HEK293T (cell line): ENCODE measurements around the gene GPBAR1.
"Not testable (repeated sequence)": the region's sequence is repeated elsewhere in the genome, so short reads cannot be mapped to it uniquely, and the experiment has no call there.

Experiments
- ARNT ChIP-seq: fragments of 450-650 bp; IDR thresholded peaks from 2 replicates; pipeline ENCODE4 v1.6.1; 2017; ENCODE audit warnings: mild to moderate bottlenecking
- CTBP1 ChIP-seq: fragments of 450-650 bp; IDR thresholded peaks from 2 replicates; pipeline ENCODE4 v1.6.1; 2016; ENCODE audit warnings: borderline replicate concordance
- ELF4 ChIP-seq: fragments of 450-650 bp; IDR thresholded peaks from 2 replicates; pipeline ENCODE4 v1.6.1; 2017; ENCODE audit warnings: antibody characterized with exemption
- FOXM1 ChIP-seq: fragments of 450-650 bp; IDR thresholded peaks from 2 replicates; pipeline ENCODE4 v1.6.1; 2017; ENCODE audit warnings: mild to moderate bottlenecking, borderline replicate concordance
- SUZ12 ChIP-seq: fragments of 450-650 bp; IDR thresholded peaks from 2 replicates; pipeline ENCODE4 v1.6.1; 2016; ENCODE audit warnings: mild to moderate bottlenecking
- TF ChIP-seq, protein P1 (sequence below): fragments of 450-650 bp; IDR thresholded peaks from 2 replicates; pipeline ENCODE4 v1.6.1; 2016

DNA sequence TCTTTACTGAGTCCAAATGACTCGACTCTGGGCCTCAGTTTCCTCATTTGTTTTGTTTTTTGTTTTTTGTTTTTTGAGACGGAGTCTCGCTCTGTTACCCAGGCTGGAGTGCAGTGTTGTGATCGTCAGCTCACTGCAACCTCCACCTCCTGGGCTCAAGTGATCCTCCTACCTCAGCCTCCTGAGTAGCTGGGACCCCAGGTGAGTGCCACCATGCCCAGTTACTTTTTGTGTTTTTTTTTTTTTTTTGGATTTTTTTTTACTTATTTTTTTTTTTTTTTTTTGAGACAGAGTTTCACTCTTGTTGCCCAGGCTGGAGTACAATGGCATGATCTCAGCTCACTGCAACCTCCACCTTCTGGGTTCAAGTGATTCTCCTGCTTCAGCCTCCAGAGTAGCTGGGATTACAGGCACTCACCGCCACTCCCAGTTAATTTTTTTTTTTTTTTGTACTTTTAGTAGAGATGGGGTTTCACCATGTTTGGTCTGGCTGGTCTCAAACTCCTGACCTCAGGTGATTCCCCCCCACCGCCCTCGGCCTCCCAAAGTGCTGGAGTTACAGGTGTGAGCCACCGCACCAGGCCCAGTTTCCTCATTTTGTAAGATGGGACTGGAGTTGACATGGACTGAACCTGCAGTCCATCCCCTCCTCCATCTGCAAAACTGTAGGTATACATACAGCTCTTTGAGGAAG is 12.5 kb downstream of the GPBAR1 start:
- TF ChIP-seq ARNT, FOXM1, CTBP1, ELF4, SUZ12: not testable (repeated sequence)
- TF ChIP-seq, protein P1, sequence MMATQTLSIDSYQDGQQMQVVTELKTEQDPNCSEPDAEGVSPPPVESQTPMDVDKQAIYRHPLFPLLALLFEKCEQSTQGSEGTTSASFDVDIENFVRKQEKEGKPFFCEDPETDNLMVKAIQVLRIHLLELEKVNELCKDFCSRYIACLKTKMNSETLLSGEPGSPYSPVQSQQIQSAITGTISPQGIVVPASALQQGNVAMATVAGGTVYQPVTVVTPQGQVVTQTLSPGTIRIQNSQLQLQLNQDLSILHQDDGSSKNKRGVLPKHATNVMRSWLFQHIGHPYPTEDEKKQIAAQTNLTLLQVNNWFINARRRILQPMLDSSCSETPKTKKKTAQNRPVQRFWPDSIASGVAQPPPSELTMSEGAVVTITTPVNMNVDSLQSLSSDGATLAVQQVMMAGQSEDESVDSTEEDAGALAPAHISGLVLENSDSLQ, result not testable (repeated sequence)
